Measurements from ENCODE around the gene ABHD2. TPM values are rescaled to one million over a fixed set of nuclear protein-coding genes. Genes with fewer than 3 reads are reported as not detected.

Gene ABHD2
- total and polyA plus RNA-seq, 11 donors = 8.6 to 243 (median 116) TPM

DNA sequence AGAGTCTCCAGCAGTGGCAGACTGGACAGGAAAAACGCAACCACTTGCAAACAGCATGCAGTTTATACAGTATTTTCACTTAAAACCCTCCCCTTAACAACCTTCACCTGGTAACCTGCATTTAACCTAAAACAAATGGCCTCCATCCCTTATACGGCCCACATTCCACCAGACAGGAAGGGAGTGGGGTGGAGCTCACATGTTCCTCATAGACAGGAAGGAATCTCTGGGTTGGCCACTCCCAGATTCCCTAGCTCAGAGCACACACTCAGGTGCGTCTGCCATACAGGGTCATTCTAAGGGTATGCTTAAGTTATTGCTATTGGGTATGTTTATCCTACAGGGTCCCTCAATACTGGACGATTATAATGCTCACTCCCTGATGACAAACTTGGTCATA lies 16.8 kb upstream of the ABHD2 start:
- WGBS, 4 donors = 59 to 66% (median 65%) methylated on average over 4 of the region's 4 CpGs
- TF ChIP-seq, protein P1, sequence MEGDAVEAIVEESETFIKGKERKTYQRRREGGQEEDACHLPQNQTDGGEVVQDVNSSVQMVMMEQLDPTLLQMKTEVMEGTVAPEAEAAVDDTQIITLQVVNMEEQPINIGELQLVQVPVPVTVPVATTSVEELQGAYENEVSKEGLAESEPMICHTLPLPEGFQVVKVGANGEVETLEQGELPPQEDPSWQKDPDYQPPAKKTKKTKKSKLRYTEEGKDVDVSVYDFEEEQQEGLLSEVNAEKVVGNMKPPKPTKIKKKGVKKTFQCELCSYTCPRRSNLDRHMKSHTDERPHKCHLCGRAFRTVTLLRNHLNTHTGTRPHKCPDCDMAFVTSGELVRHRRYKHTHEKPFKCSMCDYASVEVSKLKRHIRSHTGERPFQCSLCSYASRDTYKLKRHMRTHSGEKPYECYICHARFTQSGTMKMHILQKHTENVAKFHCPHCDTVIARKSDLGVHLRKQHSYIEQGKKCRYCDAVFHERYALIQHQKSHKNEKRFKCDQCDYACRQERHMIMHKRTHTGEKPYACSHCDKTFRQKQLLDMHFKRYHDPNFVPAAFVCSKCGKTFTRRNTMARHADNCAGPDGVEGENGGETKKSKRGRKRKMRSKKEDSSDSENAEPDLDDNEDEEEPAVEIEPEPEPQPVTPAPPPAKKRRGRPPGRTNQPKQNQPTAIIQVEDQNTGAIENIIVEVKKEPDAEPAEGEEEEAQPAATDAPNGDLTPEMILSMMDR (IDR thresholded peaks at IDR 0.05) = no peak
- TF ChIP-seq POLR2A (IDR thresholded peaks at IDR 0.05) = no peak

DNA sequence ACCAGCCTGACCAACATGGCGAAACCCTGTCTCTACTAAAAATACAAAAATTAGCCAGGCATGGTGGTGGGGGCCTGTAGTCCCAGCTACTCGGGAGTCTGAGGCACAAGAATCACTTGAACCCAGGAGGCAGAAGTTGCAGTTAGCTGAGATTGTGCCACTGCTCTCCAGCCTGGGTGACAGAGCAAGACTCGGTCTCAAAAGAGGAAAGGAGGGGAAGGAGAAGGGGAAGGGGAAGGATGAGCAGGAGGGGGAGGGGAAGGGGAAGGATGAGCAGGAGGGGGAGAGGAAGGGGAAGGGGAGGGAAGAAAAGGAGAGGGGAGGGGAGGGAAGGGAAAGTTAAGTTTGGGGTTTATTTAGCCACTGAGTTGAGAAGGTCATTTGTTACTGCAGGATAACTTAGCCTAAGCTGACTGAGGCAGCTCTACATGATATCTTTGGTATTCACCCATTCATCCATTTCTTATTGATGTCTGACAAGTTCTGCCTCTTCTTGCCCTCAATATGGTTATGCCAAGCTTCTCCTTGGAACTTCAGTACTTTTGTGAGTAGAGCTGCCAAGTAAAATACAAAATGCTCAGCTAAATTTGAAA lies 15.9 kb upstream of the ABHD2 start:
- peaks cover 0 to 19% (median 0%) of the 10 kb centered on the region in 12 donors for H3K4me1 ChIP-seq
- intact Hi-C loops (cut with DNase I) = no loop called here
- peaks cover 0 to 10% (median 3%) of the 10 kb centered on the region in 12 donors for H3K9me3 ChIP-seq
- DNase-seq = no peak
- H3K4me3 ChIP-seq = no peak overlapping the region
- no peak overlapping the region for H3K27ac ChIP-seq
- H3K36me3 ChIP-seq = no peaks in the 10 kb centered on the region
- ATAC-seq = no peak
- H3K27me3 ChIP-seq = no peaks in the 10 kb centered on the region
- TF ChIP-seq, protein P1 (IDR thresholded peaks at IDR 0.05) = no peak
- TF ChIP-seq POLR2A (IDR thresholded peaks at IDR 0.05) = no peak
- 73 to 89% (median 78%) methylated on average over 3 of the region's 3 CpGs for WGBS, 4 donors

More for the DNA sequence above, 16.8 kb upstream of the ABHD2 start:
- DNase-seq (no peak), ATAC-seq (no peak)
- Histone ChIP-seq H3K27me3 (no peaks in the 10 kb centered on the region), H3K27ac (no peak overlapping the region), H3K4me3 (no peak overlapping the region), H3K9me3 (peaks cover 0 to 19% (median 12%) of the 10 kb centered on the region in 12 donors), H3K4me1 (peaks cover 0 to 19% (median 0%) of the 10 kb centered on the region in 12 donors), H3K36me3 (no peaks in the 10 kb centered on the region)
- intact Hi-C loops (cut with DNase I) = no loop called here

DNA sequence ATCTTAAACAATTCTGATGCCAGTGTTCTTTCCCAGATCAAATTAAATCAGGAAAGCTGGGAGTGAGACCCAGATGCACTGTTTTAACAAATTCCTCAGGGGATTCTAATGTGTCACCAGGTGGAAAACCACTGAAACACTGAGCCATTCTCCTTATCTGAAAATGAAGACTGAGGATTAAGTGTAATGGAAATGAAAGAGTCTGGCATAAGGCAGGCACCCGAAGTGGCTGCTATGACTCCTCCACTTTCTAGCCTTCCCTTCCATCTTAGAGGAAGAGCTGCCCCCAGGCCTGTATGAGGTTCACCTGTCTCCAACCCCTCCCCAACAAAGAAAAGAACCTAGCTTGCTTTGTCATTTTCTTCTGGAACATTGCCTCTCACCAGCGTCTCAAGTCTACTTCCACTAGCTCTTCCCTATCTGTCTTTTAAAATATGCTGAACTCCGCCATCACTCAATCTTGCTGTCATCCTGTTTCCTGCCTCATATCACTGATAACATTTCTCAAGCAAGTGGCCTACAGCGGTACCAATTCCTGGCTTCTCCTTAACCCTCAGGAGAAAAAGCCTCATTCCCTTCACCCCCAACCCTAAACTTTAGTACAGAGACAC lies 13.7 kb upstream of the ABHD2 start:
- intact Hi-C loops (cut with DNase I) = no loop called here
- WGBS, 4 donors = 61 to 72% (median 70%) methylated on average over 4 of the region's 4 CpGs
- Histone ChIP-seq H3K9me3 (no peaks in the 10 kb centered on the region), H3K27me3 (no peaks in the 10 kb centered on the region), H3K4me1 (peaks cover 0 to 19% (median 0%) of the 10 kb centered on the region in 12 donors), H3K27ac (no peak overlapping the region), H3K4me3 (no peak overlapping the region), H3K36me3 (no peaks in the 10 kb centered on the region)
- ATAC-seq (no peak), DNase-seq (no peak)
- no peak for TF ChIP-seq POLR2A (IDR thresholded peaks at IDR 0.05)
- TF ChIP-seq, protein P1 (IDR thresholded peaks at IDR 0.05) = no peak

DNA sequence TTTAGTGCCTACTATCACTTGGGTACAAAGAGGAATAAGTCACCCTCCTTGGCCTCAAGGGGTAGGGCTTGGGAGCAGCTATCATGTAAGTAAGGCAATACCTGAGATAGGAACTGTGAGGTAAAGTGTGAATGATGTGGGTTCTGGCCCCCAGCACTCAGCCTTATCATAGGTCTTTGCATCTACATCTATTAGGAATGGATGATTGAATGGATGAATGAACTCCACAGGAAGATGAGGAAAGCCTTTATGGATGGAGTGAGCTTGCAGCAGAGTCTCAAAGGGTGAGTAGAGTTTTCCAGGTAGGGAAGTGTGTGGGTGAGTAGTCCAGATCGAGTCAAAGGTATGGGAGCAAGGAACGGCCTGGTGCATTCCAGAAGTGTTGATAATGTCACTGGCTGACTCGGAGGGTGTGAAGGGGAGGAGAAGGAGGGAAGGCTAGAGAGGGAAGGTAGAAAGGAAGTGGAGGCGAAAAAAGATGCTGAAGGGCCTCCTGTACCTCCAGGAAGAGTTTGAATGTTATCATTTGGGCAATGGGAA lies 13.1 kb upstream of the ABHD2 start:
- 57 to 70% (median 66%) methylated on average over 4 of the region's 4 CpGs for WGBS, 4 donors
- Histone ChIP-seq H3K4me3 (no peak overlapping the region), H3K36me3 (no peaks in the 10 kb centered on the region), H3K27me3 (no peaks in the 10 kb centered on the region), H3K4me1 (peaks cover 0 to 19% (median 0%) of the 10 kb centered on the region in 12 donors), H3K27ac (no peak overlapping the region), H3K9me3 (no peaks in the 10 kb centered on the region)
- DNase-seq (no peak), ATAC-seq (no peak)
- TF ChIP-seq POLR2A (IDR thresholded peaks at IDR 0.05) = no peak
- TF ChIP-seq, protein P1 (IDR thresholded peaks at IDR 0.05) = no peak
- intact Hi-C loops (cut with DNase I) = no loop called here

All from heart left ventricle (tissue), 16 donors.